HEK293 (cell line): ENCODE measurements around the gene CAPNS2.

Experiments
- FEZF1 ChIP-seq: fragments of 450-650 bp; formaldehyde crosslinking; IDR thresholded peaks from 2 replicates; pipeline ENCODE4 v1.5.1; 2016; ENCODE audit warnings: missing biosample characterization, missing genetic modification characterization
- ZBTB7A ChIP-seq: fragments of 450-650 bp; formaldehyde crosslinking; IDR thresholded peaks from 2 replicates; pipeline ENCODE4 v1.5.1; 2016; ENCODE audit warnings: low read depth, missing biosample characterization, missing genetic modification characterization
- ZNF785 ChIP-seq: fragments of 450-650 bp; formaldehyde crosslinking; IDR thresholded peaks from 2 replicates; pipeline ENCODE4 v1.5.1; 2016; ENCODE audit warnings: missing biosample characterization, missing genetic modification characterization
- TF ChIP-seq, protein P1 (sequence below): fragments of 450-650 bp; formaldehyde crosslinking; IDR thresholded peaks from 2 replicates; pipeline ENCODE4 v1.5.1; 2016; ENCODE audit warnings: missing biosample characterization, missing genetic modification characterization, low read depth
- TF ChIP-seq, protein P2 (sequence below): fragments of 450-650 bp; formaldehyde crosslinking; IDR thresholded peaks from 2 replicates; pipeline ENCODE4 v1.5.1; 2016; ENCODE audit warnings: missing biosample characterization, missing genetic modification characterization

DNA sequence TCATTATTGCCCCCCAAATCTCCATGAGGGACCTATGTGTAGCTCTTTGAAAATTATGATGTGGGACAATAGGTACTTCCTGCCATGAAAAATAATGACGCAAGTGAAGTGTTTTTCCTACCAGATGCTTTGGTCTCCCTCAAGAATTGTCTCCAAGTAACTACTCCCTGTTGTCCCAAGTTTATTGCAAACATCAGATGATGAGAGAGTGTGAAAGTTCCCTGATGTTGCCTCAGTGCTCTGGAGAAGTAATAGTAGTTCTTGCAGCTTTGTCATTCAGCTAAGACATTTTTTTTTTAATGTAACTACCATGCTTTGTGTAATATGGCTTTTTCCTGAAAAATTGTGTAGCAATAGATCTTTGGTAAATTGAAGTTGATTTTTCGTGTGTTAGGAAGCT, 37.5 kb upstream of the CAPNS2 start:
- TF ChIP-seq ZNF785 (tag by site-specific recombination), result no peak
- TF ChIP-seq FEZF1 (tag by site-specific recombination), result no peak
- TF ChIP-seq, protein P1, sequence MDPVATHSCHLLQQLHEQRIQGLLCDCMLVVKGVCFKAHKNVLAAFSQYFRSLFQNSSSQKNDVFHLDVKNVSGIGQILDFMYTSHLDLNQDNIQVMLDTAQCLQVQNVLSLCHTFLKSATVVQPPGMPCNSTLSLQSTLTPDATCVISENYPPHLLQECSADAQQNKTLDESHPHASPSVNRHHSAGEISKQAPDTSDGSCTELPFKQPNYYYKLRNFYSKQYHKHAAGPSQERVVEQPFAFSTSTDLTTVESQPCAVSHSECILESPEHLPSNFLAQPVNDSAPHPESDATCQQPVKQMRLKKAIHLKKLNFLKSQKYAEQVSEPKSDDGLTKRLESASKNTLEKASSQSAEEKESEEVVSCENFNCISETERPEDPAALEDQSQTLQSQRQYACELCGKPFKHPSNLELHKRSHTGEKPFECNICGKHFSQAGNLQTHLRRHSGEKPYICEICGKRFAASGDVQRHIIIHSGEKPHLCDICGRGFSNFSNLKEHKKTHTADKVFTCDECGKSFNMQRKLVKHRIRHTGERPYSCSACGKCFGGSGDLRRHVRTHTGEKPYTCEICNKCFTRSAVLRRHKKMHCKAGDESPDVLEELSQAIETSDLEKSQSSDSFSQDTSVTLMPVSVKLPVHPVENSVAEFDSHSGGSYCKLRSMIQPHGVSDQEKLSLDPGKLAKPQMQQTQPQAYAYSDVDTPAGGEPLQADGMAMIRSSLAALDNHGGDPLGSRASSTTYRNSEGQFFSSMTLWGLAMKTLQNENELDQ (tag by site-specific recombination), result no peak
- TF ChIP-seq, protein P2, sequence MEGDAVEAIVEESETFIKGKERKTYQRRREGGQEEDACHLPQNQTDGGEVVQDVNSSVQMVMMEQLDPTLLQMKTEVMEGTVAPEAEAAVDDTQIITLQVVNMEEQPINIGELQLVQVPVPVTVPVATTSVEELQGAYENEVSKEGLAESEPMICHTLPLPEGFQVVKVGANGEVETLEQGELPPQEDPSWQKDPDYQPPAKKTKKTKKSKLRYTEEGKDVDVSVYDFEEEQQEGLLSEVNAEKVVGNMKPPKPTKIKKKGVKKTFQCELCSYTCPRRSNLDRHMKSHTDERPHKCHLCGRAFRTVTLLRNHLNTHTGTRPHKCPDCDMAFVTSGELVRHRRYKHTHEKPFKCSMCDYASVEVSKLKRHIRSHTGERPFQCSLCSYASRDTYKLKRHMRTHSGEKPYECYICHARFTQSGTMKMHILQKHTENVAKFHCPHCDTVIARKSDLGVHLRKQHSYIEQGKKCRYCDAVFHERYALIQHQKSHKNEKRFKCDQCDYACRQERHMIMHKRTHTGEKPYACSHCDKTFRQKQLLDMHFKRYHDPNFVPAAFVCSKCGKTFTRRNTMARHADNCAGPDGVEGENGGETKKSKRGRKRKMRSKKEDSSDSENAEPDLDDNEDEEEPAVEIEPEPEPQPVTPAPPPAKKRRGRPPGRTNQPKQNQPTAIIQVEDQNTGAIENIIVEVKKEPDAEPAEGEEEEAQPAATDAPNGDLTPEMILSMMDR (tag by site-specific recombination), result no peak
- no peak for TF ChIP-seq ZBTB7A (tag by site-specific recombination)
